ENCODE measurements around the gene ATG7.

The ATG7 gene

DNA sequence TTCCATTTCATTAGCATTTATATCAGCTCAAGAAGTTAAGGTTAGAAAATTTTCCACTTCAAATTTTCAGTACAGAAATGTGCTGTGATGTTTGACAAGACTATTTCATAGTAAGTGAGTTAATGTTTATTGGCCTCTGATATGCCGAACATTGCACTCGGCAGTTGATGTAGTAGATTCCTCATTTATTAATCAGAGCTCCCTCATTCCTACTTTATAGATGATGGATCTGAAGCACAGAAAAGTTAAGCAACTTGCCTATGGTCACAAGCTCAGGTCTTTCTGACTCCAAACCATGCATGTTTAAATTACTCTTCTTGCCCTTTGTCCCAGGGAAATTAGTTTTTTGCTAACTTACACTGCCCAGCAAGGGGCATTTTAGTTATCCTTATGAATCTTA is 92.0 kb downstream of the ATG7 start:
- Histone ChIP-seq H3K9me2 (replicated peaks; ENCODE audit: insufficient read depth, low read length) (no peaks in the 10 kb centered on the region), H3K4me2 (ENCODE audit: low read depth, low read length, poor library complexity, severe bottlenecking) (no peak overlapping the region), H3K4me3 (ENCODE audit: insufficient read depth, low read length, poor library complexity, severe bottlenecking) (no peak overlapping the region), H3K36me3 (ENCODE audit: low read length) (peaks cover 3% of the 10 kb centered on the region; the same call in 1 of the 2 replicates), H3K79me2 (ENCODE audit: insufficient read depth, low read length) (no peaks in the 10 kb centered on the region), H3K9me3 (ENCODE audit: insufficient read depth, low read length) (no peaks in the 10 kb centered on the region), H3K27ac (ENCODE audit: low read depth, low read length) (no peak overlapping the region), H3F3A (ENCODE audit: insufficient read depth) (no peaks in the 10 kb centered on the region), H3K9ac (ENCODE audit: low read length) (no peak overlapping the region), H3K27me3 (ENCODE audit: low read length) (no peaks in the 10 kb centered on the region), H4K20me1 (ENCODE audit: low read depth, low read length) (no peaks in the 10 kb centered on the region), H2AFZ (ENCODE audit: low read depth, low read length, severe bottlenecking) (no peak overlapping the region)
- no peak for TF ChIP-seq EZH2phosphoT487 (conservative IDR thresholded peaks at IDR 0.05; ENCODE audit: low read length)
- TF ChIP-seq, protein P1, sequence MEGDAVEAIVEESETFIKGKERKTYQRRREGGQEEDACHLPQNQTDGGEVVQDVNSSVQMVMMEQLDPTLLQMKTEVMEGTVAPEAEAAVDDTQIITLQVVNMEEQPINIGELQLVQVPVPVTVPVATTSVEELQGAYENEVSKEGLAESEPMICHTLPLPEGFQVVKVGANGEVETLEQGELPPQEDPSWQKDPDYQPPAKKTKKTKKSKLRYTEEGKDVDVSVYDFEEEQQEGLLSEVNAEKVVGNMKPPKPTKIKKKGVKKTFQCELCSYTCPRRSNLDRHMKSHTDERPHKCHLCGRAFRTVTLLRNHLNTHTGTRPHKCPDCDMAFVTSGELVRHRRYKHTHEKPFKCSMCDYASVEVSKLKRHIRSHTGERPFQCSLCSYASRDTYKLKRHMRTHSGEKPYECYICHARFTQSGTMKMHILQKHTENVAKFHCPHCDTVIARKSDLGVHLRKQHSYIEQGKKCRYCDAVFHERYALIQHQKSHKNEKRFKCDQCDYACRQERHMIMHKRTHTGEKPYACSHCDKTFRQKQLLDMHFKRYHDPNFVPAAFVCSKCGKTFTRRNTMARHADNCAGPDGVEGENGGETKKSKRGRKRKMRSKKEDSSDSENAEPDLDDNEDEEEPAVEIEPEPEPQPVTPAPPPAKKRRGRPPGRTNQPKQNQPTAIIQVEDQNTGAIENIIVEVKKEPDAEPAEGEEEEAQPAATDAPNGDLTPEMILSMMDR (IDR thresholded peaks at IDR 0.05; ENCODE audit: insufficient read depth, low read length, poor library complexity, severe bottlenecking), result no peak

DNA sequence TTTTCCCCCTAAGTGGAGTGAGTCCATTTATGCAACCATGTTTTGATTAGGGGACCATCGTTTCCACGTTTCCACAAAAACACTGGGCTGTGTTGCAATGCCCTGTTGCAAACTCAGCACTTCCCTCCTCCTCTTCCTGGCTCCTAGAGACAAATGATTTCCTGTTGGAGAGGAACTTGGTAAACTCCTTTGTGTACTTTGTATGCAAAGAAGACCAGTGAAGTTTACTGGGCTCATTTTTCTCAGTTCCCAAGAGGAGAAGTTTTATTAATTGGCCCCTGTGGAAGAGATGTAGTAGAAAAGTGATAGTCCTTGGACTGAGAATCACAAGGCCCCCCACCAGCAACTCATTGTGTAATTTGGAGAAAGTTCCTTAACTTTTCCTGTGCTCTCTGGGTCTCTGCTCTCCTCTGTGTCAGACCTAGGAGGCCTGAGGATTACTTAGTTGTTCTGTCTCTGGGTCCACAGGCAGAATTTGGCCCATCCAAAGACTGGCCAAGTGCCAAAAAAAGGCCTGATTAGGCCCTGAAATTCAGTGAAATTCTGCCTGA is 95.0 kb downstream of the ATG7 start:
- no peaks in the 10 kb centered on the region for H4K20me1 ChIP-seq (ENCODE audit: low read depth, low read length)
- no peaks in the 10 kb centered on the region for H3K9me2 ChIP-seq (replicated peaks; ENCODE audit: insufficient read depth, low read length)
- peak overlapping the region; percentile 16 for H3K4me2 ChIP-seq (ENCODE audit: low read depth, low read length, poor library complexity, severe bottlenecking)
- H3K9me3 ChIP-seq (ENCODE audit: insufficient read depth, low read length), result no peaks in the 10 kb centered on the region
- no peaks in the 10 kb centered on the region for H3K27me3 ChIP-seq (ENCODE audit: low read length)
- H3K36me3 ChIP-seq (ENCODE audit: low read length), result peaks cover 3% of the 10 kb centered on the region; the same call in 1 of the 2 replicates
- H3K9ac ChIP-seq (ENCODE audit: low read length), result no peak overlapping the region
- no peaks in the 10 kb centered on the region for H3K79me2 ChIP-seq (ENCODE audit: insufficient read depth, low read length)
- 0 out of 2 replicates have a peak, but pooled peaks cover 2% of the 10 kb centered on the region for H3F3A ChIP-seq (ENCODE audit: insufficient read depth)
- peak overlapping the region; percentile 79 for H3K27ac ChIP-seq (ENCODE audit: low read depth, low read length)
- no peak overlapping the region for H3K4me3 ChIP-seq (ENCODE audit: insufficient read depth, low read length, poor library complexity, severe bottlenecking)
- TF ChIP-seq EZH2phosphoT487 (conservative IDR thresholded peaks at IDR 0.05; ENCODE audit: low read length), result no peak
- TF ChIP-seq, protein P1 (IDR thresholded peaks at IDR 0.05; ENCODE audit: insufficient read depth, low read length, poor library complexity, severe bottlenecking), result no peak
- no peak overlapping the region for H2AFZ ChIP-seq (ENCODE audit: low read depth, low read length, severe bottlenecking)

DNA sequence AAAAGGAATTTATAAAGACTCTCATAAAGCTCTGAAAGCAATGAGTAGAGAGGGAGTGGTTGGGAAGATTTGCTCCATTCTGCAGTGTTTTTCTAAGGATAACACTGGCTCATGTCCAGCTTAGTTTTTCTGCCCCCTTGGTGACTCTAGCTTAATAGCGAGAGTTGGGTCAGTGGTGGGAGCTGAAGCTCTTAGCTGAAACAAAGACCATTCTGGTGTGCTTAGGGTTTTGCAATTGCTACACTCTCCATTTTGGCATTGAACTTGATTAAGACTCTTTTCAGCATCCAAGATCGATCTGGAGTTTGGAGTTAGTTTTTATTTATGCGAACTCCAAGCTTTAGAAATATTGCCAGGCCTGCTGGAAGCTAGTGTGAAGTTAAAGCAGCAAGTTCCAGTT is 98.0 kb downstream of the ATG7 start:
- Histone ChIP-seq H3K27me3 (ENCODE audit: low read length) (no peaks in the 10 kb centered on the region), H3K4me3 (ENCODE audit: insufficient read depth, low read length, poor library complexity, severe bottlenecking) (no peak overlapping the region), H3K27ac (ENCODE audit: low read depth, low read length) (no peak overlapping the region), H3K79me2 (ENCODE audit: insufficient read depth, low read length) (no peaks in the 10 kb centered on the region), H3K9me2 (replicated peaks; ENCODE audit: insufficient read depth, low read length) (no peaks in the 10 kb centered on the region), H4K20me1 (ENCODE audit: low read depth, low read length) (no peaks in the 10 kb centered on the region), H3K9ac (ENCODE audit: low read length) (no peak overlapping the region), H3K4me2 (ENCODE audit: low read depth, low read length, poor library complexity, severe bottlenecking) (no peak overlapping the region), H3K9me3 (ENCODE audit: insufficient read depth, low read length) (no peaks in the 10 kb centered on the region), H3K36me3 (ENCODE audit: low read length) (no peaks in the 10 kb centered on the region), H2AFZ (ENCODE audit: low read depth, low read length, severe bottlenecking) (no peak overlapping the region), H3F3A (ENCODE audit: insufficient read depth) (peaks cover 18% of the 10 kb centered on the region)
- no peak for TF ChIP-seq EZH2phosphoT487 (conservative IDR thresholded peaks at IDR 0.05; ENCODE audit: low read length)
- TF ChIP-seq, protein P1 (IDR thresholded peaks at IDR 0.05; ENCODE audit: insufficient read depth, low read length, poor library complexity, severe bottlenecking), result no peak

All from SU-DHL-6 (cell line).